Retinal pigment epithelial cell (primary cell): ENCODE data around the gene CD300LD.

Source experiments
- DNase-seq: peaks from one replicate; pipeline ENCODE4 v3.0.0-alpha.2; 2010; ENCODE audit warnings: low read depth
- H3K4me3 ChIP-seq: 2 replicates; pipeline ENCODE4 v1.5.1; 2011; ENCODE audit warnings: mild to moderate bottlenecking, low read length, control low read depth, moderate library complexity
- CTCF ChIP-seq: conservative IDR thresholded peaks from 2 replicates; pipeline ENCODE4 v1.5.1; 2011; ENCODE audit warnings: low read depth, low read length, control low read depth, inconsistent platforms

CD300LD gene

GRCh38 chr17:74552037-74552436 is 40.0 kb downstream of the CD300LD start:
- no peak overlapping the region for H3K4me3 ChIP-seq
- TF ChIP-seq CTCF = no peak
- no peak for DNase-seq

GRCh38 chr17:74550602-74551001 is 41.5 kb downstream of the CD300LD start:
- no peak for TF ChIP-seq CTCF
- H3K4me3 ChIP-seq = no peak overlapping the region
- no peak for DNase-seq

- DNase-seq = no peak
- H3K4me3 ChIP-seq = no peak overlapping the region
- no peak for TF ChIP-seq CTCF
Observed at GRCh38 chr17:74549343-74549742, 42.7 kb downstream of the CD300LD start.

- TF ChIP-seq CTCF = no peak
- no peak overlapping the region for H3K4me3 ChIP-seq
- no peak for DNase-seq
Observed at GRCh38 chr17:74547736-74548135, 44.3 kb downstream of the CD300LD start.

GRCh38 chr17:74547264-74547663 is 44.8 kb downstream of the CD300LD start:
- no peak for TF ChIP-seq CTCF
- H3K4me3 ChIP-seq = no peak overlapping the region
- no peak for DNase-seq

- no peak overlapping the region for H3K4me3 ChIP-seq
- no peak for TF ChIP-seq CTCF
- DNase-seq = no peak
Observed at GRCh38 chr17:74546586-74546985, 45.5 kb downstream of the CD300LD start.

GRCh38 chr17:74545843-74546230 is 46.2 kb downstream of the CD300LD start, which contains the start of gene CD300C:
CD300C (minus strand) TSS chr17:74546115; CDS start chr17:74545782, 333 bp downstream.
- TF ChIP-seq CTCF = no peak
- no peak for DNase-seq
- no peak within 1 kb of the TSS for H3K4me3 ChIP-seq
